Measurements from ENCODE around the gene KITLG. TPM values are rescaled to one million over a fixed set of nuclear protein-coding genes. Genes with fewer than 3 reads are reported as not detected.
"Not testable (repeated sequence)": the region's sequence is repeated elsewhere in the genome, so short reads cannot be mapped to it uniquely, and the experiment has no call there.

Gene KITLG
- total RNA-seq, 2 experiments from 2014 or later: 0.14 TPM; not detected in 1

GRCh38 chr12:88566430-88566829 is 13.8 kb downstream of the KITLG start:
- ATAC-seq: no peak
- H3K27ac Mint-ChIP-seq: no peak overlapping the region
- DNase-seq: no peak
- H3K36me3 Mint-ChIP-seq: no peaks in the 10 kb centered on the region
- H3K4me1 Mint-ChIP-seq: no peaks in the 10 kb centered on the region
- H3K4me3 Mint-ChIP-seq: no peak overlapping the region
- CTCF ChIA-PET: no interaction called here
- no peaks in the 10 kb centered on the region for H3K9me3 Mint-ChIP-seq (ENCODE audit: low read depth)
- no peaks in the 10 kb centered on the region for H3K27me3 Mint-ChIP-seq

- Mint-ChIP-seq H3K36me3 (no peaks in the 10 kb centered on the region), H3K4me3 (no peak overlapping the region), H3K9me3 (ENCODE audit: low read depth) (no peaks in the 10 kb centered on the region), H3K27me3 (no peaks in the 10 kb centered on the region), H3K4me1 (no peaks in the 10 kb centered on the region), H3K27ac (no peak overlapping the region)
- CTCF ChIA-PET: no interaction called here
- ATAC-seq (no peak), DNase-seq (no peak)
These were observed 17.3 kb downstream of the KITLG start for GRCh38 chr12:88562846-88563582.

- H3K9me3 Mint-ChIP-seq (ENCODE audit: low read depth): no peaks in the 10 kb centered on the region
- no peaks in the 10 kb centered on the region for H3K4me1 Mint-ChIP-seq
- ATAC-seq (no peak), DNase-seq (no peak)
- no peak overlapping the region for H3K4me3 Mint-ChIP-seq
- no peaks in the 10 kb centered on the region for H3K27me3 Mint-ChIP-seq
- no peaks in the 10 kb centered on the region for H3K36me3 Mint-ChIP-seq
- CTCF ChIA-PET: no interaction called here
- H3K27ac Mint-ChIP-seq: no peak overlapping the region
These were observed 18.1 kb downstream of the KITLG start for GRCh38 chr12:88562151-88562550.

GRCh38 chr12:88559772-88560171 is 20.5 kb downstream of the KITLG start:
- DNase-seq (no peak), ATAC-seq (no peak)
- CTCF ChIA-PET: no interaction called here
- no peaks in the 10 kb centered on the region for H3K27me3 Mint-ChIP-seq
- no peak overlapping the region for H3K27ac Mint-ChIP-seq
- no peak overlapping the region for H3K4me3 Mint-ChIP-seq
- H3K4me1 Mint-ChIP-seq: no peaks in the 10 kb centered on the region
- no peaks in the 10 kb centered on the region for H3K36me3 Mint-ChIP-seq
- H3K9me3 Mint-ChIP-seq (ENCODE audit: low read depth): no peaks in the 10 kb centered on the region

- ATAC-seq: no peak
- no peak for DNase-seq
- Mint-ChIP-seq H3K9me3 (ENCODE audit: low read depth) (no peaks in the 10 kb centered on the region), H3K4me3 (no peak overlapping the region), H3K27ac (no peak overlapping the region), H3K36me3 (no peaks in the 10 kb centered on the region), H3K27me3 (no peaks in the 10 kb centered on the region), H3K4me1 (no peaks in the 10 kb centered on the region)
- CTCF ChIA-PET: no interaction called here
These were observed 21.1 kb downstream of the KITLG start for GRCh38 chr12:88559199-88559598.

- Mint-ChIP-seq H3K9me3 (ENCODE audit: low read depth) (no peaks in the 10 kb centered on the region), H3K27ac (no peak overlapping the region), H3K4me3 (no peak overlapping the region), H3K36me3 (no peaks in the 10 kb centered on the region), H3K27me3 (no peaks in the 10 kb centered on the region), H3K4me1 (no peaks in the 10 kb centered on the region)
- no peak for ATAC-seq
- CTCF ChIA-PET: no interaction called here
- DNase-seq: no peak
These were observed 21.9 kb downstream of the KITLG start for GRCh38 chr12:88558340-88558867.

GRCh38 chr12:88556213-88556774 is 24.0 kb downstream of the KITLG start:
- no peak for DNase-seq
- Mint-ChIP-seq H3K4me1 (no peaks in the 10 kb centered on the region), H3K36me3 (no peaks in the 10 kb centered on the region), H3K9me3 (ENCODE audit: low read depth) (no peaks in the 10 kb centered on the region), H3K4me3 (no peak overlapping the region), H3K27me3 (no peaks in the 10 kb centered on the region), H3K27ac (no peak overlapping the region)
- CTCF ChIA-PET: no interaction called here
- ATAC-seq: no peak

- Mint-ChIP-seq H3K36me3 (no peaks in the 10 kb centered on the region), H3K27ac (no peak overlapping the region), H3K4me3 (no peak overlapping the region), H3K9me3 (ENCODE audit: low read depth) (no peaks in the 10 kb centered on the region), H3K27me3 (no peaks in the 10 kb centered on the region), H3K4me1 (no peaks in the 10 kb centered on the region)
- DNase-seq: no peak
- CTCF ChIA-PET: no interaction called here
- ATAC-seq: no peak
These were observed 26.2 kb downstream of the KITLG start for GRCh38 chr12:88553941-88554658.

- no peaks in the 10 kb centered on the region for H3K4me1 Mint-ChIP-seq
- CTCF ChIA-PET: no interaction called here
- no peaks in the 10 kb centered on the region for H3K27me3 Mint-ChIP-seq
- DNase-seq (no peak), ATAC-seq (no peak)
- no peak overlapping the region for H3K4me3 Mint-ChIP-seq
- H3K36me3 Mint-ChIP-seq: no peaks in the 10 kb centered on the region
- no peaks in the 10 kb centered on the region for H3K9me3 Mint-ChIP-seq (ENCODE audit: low read depth)
- H3K27ac Mint-ChIP-seq: no peak overlapping the region
These were observed 27.6 kb downstream of the KITLG start for GRCh38 chr12:88552610-88553079.

- Mint-ChIP-seq H3K36me3 (no peaks in the 10 kb centered on the region), H3K4me1 (no peaks in the 10 kb centered on the region), H3K27ac (no peak overlapping the region), H3K9me3 (ENCODE audit: low read depth) (no peaks in the 10 kb centered on the region), H3K27me3 (no peaks in the 10 kb centered on the region), H3K4me3 (no peak overlapping the region)
- CTCF ChIA-PET: no interaction called here
- no peak for ATAC-seq
- no peak for DNase-seq
These were observed 30.3 kb downstream of the KITLG start for GRCh38 chr12:88549929-88550328.

- H3K9me3 Mint-ChIP-seq (ENCODE audit: low read depth); H3K27ac Mint-ChIP-seq; DNase-seq; H3K4me1 Mint-ChIP-seq; H3K27me3 Mint-ChIP-seq; H3K4me3 Mint-ChIP-seq; CTCF ChIA-PET; ATAC-seq; H3K36me3 Mint-ChIP-seq: not testable (repeated sequence)
These were observed 32.3 kb downstream of the KITLG start for GRCh38 chr12:88547949-88548348.

GRCh38 chr12:88546853-88547252 is 33.4 kb downstream of the KITLG start:
- no peak overlapping the region for H3K4me3 Mint-ChIP-seq
- H3K9me3 Mint-ChIP-seq (ENCODE audit: low read depth): no peaks in the 10 kb centered on the region
- no peaks in the 10 kb centered on the region for H3K4me1 Mint-ChIP-seq
- CTCF ChIA-PET: no interaction called here
- H3K36me3 Mint-ChIP-seq: no peaks in the 10 kb centered on the region
- no peak overlapping the region for H3K27ac Mint-ChIP-seq
- no peak for ATAC-seq
- no peak for DNase-seq
- no peaks in the 10 kb centered on the region for H3K27me3 Mint-ChIP-seq

- CTCF ChIA-PET: interaction anchor here (1.5 kb wide), 1 partner anchor 11 kb away, joined by 3 read pairs; no protein-coding TSS in a partner anchor
- Mint-ChIP-seq H3K27ac (no peak overlapping the region), H3K4me1 (no peaks in the 10 kb centered on the region), H3K4me3 (no peak overlapping the region), H3K27me3 (no peaks in the 10 kb centered on the region), H3K36me3 (no peaks in the 10 kb centered on the region), H3K9me3 (ENCODE audit: low read depth) (no peaks in the 10 kb centered on the region)
- no peak for ATAC-seq
- no peak for DNase-seq
These were observed 34.0 kb downstream of the KITLG start for GRCh38 chr12:88546226-88546625.
